SHP77 treated with DMSO at 0.1 percent for 48 hours (cell line): ENCODE data around the gene CTU2.

Experiments used
- DNase-seq: peaks from one replicate; lab custom pipeline; 2025; lab: John Stamatoyannopoulos, UW

CTU2 gene

DNA sequence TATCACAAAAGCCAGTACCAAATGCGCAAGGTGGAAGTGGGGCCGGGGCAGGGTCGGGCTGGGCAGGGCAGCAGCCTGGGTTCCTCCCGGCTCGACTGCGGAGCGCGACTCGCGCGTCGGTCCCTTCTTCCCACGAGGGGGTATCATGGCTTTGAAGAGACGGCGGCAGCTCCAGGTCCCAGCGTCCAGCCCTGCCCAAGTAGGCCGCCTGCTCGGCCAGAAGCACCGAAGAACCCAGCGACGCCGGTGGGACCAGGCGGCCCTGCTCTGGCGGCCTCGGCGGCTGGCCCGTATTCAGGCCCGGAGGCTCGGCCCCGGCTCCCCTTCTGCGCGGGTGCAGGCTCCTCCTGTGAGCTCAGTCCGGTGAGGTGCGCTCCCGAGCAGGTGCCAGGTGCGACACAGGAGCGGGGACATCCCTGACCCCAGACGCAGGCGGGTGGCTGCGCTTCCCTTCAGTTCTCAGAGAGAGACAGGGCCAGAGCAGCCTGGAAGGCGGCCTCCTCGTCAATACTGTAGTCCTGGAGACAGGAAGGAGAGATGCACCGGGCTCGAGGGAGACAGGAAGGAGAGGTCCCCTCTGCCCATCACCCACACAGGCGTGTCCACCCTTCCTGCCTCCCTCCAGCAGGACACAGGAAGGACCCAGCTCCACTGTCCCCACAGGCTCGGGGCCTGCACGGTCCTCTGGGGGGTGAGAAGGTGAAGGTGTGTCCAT is 9.0 kb upstream of the CTU2 start:
- DNase-seq: no peak

DNA sequence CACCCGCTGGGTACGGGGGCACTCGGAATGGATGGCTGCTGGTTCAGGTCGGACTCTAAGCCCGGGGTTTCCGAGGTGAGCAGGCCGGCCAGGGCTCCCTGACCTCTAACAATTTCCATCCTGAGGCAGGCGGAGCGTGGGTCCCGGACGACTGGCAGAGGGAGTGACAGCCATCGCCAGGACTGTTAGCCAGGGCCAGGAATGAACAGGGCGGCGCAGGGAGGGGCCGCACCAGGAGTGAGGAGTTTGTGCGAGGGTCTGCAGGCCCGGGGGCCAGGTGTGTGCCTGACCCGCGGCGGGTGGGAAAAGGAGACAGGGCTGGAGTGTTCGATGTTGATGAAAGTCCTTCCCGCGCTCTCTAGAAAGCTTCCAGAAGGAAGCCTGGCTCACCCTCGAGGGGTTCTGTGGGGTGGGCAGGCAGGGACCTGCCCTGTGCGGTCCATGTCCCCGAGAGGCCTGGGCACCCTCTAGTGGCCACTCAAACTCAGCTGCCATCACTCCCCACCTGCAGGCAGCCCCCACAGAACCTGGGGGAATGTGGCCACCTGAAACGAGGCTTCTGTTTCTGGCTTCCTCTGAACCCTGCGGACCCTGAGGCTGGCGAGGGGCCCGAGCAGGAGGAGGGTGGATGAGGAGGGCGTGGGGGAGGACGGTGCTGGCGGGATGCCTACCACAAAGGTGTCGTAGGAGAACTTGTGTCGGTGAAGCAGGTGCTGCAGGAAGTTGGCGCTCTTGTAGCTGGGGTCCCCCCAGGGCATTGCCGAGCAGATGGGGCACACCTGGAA is 8.3 kb upstream of the CTU2 start:
- no peak for DNase-seq

GRCh38 chr16:88698646-88699045 is 7.7 kb upstream of the CTU2 start:
- DNase-seq: no peak

DNA sequence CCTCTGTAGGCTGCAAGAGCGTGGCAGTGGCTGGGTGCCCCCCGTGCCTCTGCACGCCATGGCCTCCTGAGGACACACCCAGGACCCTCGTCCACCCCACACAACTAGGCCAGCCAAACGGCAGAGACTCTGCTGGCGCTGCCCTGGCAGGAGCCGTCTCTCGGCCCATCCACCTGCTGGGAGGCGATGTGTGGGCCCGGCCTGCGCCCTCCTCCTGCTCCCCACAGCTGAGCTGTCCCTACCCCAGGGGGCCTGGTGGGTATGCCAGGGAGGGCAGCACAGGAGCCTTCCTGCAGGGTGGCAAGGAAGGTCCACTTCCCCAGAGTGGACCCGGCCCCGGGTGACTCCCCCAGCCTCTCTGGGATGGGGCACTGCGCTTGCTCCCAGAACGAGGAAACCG is 7.1 kb upstream of the CTU2 start:
- no peak for DNase-seq

DNA sequence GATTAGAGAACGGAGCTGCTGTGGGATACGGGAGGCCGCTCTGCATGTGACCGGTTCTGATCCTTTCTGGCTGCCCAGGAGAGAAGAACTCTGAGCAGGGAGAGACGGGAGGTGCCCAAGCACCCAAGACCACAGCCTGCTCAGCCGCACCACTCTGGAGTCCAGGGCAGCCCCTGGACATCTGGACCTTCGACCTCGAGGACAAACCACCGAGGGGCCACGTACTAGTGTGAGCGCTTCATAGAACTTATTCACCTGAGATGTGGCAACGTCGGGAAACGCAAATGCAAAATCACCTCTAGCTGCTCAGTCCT is 6.0 kb upstream of the CTU2 start:
- DNase-seq: no peak

GRCh38 chr16:88700636-88701482 is 5.4 kb upstream of the CTU2 start:
- DNase-seq: no peak

DNA sequence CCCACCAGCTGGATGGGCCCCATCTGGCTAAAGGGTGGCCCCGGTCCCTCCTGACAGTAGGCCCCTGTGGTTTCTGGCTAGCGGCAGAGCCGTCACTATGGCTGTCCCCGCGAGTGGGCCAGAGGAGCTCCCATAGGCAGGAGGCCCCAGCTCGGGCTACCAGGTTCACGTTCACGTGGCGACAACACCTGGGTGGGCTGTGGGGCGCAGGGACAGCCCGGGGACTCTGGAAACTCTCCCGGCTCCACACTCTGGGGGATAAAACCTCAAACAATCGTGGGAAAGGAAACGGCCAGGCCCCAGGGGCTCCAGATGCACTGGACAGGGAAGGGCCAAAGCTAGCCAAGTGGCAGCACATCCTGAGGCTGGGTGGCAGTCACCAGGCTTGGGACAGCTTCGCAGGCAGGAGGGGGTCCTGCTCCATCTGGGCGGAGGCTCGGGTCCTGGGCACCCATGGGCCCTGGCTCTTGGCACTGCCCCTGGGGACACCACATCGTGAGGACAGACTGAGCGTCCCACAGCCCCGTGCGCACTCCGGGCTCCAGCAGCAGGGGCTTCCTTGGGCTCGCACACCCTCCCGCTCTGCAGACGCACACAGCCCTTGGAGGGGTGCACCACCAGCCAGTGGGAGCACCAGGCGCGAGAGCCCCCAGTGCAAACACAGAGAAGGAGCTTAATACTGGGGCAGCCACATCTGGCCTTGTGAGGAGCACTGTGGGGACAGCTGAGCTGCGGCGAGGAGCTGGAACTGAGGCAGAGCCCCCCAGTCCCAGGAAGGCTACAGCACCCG is 4.5 kb upstream of the CTU2 start:
- no peak for DNase-seq

- DNase-seq: no peak
Measured at GRCh38 chr16:88702371-88703210, 3.7 kb upstream of the CTU2 start.

- no peak for DNase-seq
Measured at GRCh38 chr16:88703486-88704309, 2.6 kb upstream of the CTU2 start.

DNA sequence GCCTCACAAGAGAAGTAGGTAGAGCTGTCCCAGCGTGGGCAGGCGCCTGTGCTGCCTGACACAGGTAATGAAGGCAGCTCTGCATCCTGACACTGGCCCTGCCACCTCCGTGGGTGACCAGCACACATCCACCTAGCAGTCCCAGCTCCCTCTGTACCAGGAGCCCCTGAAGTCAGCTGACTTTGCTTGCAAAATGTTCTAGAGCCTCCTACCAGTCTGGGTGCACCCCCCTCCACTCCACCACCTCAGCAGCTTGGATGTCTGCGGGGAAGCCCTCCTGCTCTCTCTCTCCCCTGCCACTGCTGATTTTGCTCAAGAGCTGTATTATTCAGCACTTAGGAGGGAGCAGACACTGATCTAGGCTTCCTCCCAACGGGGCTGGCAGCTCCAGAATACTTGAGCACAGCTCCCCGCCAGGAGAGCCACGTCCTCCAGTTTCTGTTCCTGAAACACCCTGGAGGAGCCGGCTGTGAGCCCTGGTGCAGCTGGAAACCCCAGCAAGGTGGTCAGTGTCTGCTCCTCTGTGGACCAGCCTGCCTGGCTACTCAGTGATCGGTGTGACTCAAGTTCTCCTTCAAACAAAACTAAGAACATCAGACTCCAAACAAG is 1.1 kb upstream of the CTU2 start:
- no peak for DNase-seq

DNA sequence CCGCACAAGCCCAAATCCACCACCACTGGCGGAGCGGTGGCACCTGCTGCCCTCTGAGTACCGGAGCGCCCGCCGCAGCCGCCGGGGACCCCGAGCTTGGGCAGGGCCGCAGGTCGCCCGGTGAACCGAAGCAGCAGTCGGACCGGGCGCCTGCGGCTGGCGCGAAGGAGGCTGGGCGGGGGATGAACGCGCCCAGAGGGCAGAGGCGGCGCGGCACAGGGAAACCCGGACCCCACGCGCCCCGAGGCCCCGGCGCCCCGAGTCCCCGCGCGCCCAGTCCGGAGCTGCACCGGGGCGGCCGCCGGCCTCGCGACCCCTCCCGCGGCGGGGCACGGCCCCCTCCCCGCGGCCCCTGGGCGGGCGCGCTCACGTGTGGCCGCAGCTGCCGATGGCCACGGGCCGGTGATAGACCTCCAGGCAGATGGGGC is 488 bp upstream of the CTU2 start:
- no peak for DNase-seq

DNA sequence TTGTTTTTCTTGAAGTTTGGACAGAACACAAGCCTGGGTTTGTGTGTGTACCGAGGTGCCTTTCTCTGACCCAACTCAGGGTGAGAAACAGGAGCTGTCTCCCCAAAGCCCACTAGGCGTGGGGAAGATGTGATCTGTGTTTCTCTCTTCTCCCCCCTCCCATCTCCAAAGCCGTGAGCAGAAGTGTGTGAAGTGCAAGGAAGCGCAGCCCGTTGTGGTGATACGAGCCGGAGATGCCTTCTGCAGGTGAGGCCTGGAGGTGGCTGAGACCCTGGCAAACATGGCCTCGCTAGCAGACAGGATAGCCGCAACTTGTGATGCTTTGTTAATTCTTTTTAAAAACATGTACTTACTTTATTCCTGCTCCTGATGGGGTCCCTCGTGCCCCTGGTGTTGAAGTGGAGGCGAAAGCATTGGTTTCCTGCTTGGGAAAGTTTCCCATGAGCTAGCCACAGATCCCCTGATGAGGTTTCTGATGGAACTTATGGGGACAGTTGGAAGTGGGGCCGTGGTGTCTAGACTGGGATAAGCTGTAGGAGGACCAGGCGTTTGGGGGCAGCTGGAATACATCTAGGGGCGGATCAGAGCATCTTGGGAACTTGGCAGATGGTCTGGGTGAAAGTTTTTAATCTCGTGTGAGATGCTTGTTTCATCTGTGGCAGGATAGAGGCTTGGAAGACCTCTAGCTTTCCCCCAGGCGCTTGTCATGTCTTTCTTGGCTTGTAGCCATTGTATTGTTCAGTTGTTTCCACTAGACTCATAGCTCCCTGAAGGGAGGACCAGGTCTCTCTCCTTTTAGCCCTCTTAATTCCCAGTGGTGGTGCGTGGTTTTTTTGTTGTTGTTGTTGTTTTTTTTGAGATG is 893 bp downstream of the CTU2 start:
- DNase-seq: no peak

GRCh38 chr16:88710556-88710955 is 4.3 kb downstream of the CTU2 start:
- DNase-seq: no peak

DNA sequence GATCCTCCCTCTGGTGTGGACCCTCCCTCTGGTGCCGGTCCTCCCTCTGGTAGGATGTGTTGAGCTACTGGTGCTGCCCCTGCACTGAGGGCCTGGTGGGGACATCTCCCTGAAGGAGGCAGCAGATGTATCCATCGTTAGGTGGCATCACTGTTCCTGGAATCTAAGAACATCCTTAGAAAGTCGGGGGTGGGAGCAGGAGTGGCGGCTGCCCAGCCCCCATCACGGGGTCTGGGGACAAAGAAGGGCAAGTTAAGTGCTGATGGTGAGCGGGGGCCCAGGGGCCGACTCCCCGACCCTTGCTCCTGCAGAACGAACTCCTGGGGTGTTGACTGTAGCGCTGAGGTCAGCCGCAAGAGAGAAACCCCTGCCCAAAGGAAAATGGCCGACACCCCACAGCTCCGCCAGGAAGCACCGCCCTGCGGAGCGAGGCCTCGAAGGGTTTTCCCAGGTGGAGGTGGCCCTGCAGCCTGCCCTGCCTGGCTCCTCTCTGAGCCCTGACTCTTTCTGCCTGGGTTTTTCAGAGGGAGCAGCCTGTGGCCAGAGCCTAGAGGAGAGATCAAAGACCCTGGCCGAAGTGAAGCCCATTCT is 5.5 kb downstream of the CTU2 start:
- DNase-seq: no peak

DNA sequence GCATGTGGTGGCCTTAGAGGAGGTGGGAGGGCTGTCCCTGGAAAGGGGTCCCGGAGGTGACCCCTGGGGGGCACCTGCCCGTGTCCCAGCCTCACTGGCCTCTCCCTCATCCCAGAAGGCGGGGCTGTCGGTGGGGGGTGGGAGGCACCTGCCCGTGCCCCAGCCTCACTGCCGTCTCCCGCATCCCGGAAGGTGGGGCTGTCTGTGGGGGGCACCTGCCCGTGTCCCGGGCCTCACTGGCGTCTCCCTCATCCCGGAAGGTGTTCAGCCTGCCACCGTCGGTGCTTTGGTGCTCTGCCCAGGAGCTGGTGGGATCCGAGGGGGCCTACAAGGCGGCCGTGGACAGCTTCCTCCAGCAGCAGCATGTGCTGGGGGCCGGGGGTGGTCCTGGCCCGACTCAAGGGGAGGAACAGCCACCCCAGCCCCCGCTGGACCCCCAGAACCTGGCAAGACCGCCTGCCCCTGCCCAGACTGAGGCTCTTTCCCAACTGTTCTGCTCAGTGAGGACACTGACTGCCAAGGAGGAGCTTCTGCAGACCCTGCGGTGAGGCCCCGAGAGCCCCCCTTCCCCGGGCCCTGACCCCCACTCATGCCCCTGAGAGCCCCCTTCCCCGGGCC is 6.2 kb downstream of the CTU2 start:
- no peak for DNase-seq

DNA sequence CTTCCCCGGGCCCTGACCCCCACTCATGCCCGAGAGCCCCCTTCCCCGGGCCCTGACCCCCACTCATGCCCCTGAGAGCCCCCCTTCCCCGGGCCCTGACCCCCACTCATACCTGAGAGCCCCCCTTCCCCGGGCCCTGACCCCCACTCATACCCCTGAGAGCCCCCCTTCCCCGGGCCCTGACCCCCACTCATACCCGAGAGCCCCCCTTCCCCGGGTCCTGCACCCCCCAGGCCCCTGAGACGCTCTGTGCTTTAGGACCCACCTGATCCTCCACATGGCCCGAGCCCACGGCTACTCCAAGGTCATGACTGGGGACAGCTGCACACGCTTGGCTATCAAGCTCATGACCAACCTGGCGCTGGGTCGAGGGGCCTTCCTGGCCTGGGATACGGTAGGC is 6.8 kb downstream of the CTU2 start:
- no peak for DNase-seq

DNA sequence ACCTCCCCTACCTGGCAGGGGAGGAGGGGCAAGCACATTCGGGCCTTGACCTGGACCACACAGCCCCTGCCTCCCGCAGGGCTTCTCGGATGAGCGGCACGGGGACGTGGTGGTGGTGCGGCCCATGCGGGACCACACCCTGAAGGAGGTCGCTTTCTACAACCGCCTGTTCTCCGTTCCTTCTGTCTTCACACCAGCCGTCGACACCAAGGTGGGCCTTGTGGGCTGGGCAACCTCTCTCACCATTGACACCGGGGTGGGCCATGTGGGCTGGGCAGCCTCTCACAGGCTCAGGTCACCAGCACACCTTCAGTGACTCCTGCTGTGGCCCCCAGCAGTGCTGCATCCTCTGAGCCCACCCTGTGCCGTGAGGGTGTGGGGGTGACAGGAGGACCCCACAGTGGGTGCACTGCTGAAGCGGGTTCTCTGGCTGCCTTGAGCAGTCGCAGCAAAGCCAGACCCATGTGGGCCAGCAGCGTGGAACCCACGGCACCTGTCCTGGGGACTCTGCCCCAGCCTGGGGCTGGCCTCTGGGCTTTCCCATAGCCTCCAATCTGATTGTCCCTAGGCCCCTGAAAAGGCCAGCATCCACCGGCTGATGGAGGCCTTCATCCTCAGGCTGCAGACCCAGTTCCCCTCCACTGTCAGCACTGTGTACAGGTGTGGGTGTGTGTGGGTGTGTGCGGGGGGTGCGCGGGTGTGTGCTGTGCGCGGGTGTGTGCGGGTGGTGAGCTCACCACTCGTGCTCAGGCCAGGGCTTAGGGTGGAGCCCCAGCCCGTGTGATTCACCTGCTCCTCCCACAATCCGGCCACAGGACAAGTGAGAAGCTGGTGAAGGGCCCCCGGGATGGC is 7.5 kb downstream of the CTU2 start:
- DNase-seq: no peak
